Sigmoid colon (tissue), 4 donors: ENCODE measurements around the gene NHS.

Experiments used
- CTCF ChIP-seq, 4 experiments: fragments of 450-650 bp in 3 of 4; fragments of 200-600 bp in 1 of 4; IDR thresholded peaks; one replicate each; pipeline ENCODE4 v1.5.1; 2016 to 2019; ENCODE audit warnings: antibody characterized with exemption in 4 of 4, mild to moderate bottlenecking in 3 of 4, moderate library complexity in 2 of 4
- EP300 ChIP-seq, 4 donors: sonication (generic); formaldehyde crosslinking; IDR thresholded peaks; one replicate each; pipeline ENCODE4 v1.6.1; 2017; ENCODE audit warnings: antibody characterized with exemption in 4 of 4
- POLR2A ChIP-seq, 2 donors: fragments of 450-650 bp; IDR thresholded peaks; one replicate each; pipeline ENCODE4 v1.6.1; 2016; ENCODE audit warnings: antibody characterized with exemption in 2 of 2, mild to moderate bottlenecking in 2 of 2, moderate library complexity in 2 of 2
- POLR2AphosphoS5 ChIP-seq, 4 donors: sonication (generic); formaldehyde crosslinking; IDR thresholded peaks; one replicate each; pipeline ENCODE4 v1.6.1; 2017; ENCODE audit warnings: antibody characterized with exemption in 4 of 4

- TF ChIP-seq CTCF (IDR thresholded peaks at IDR 0.05) (no peak), POLR2AphosphoS5 (IDR thresholded peaks at IDR 0.05) (no peak), POLR2A (IDR thresholded peaks at IDR 0.05) (no peak), EP300 (IDR thresholded peaks at IDR 0.05) (no peak)
Observed at GRCh38 chrX:17605676-17606075, 230.7 kb downstream of the NHS start.
